OCI-LY7 (cell line): ENCODE measurements around the gene RAB29. TPM values are rescaled to one million over a fixed set of nuclear protein-coding genes. Genes with fewer than 3 reads are reported as not detected.
A peak's percentile ranks its signal among the peaks of the same experiment; 100 is the strongest.

Source experiments
- BruUV-seq: library from RNA; stranded (reverse); fragments of 400-500 nt; replicated peaks from 2 replicates; lab custom pipeline; 2021; lab: Mats Ljungman, UMichigan
- CTCF ChIA-PET: fragments of 300-600 bp; sonication (Branson Sonifier 250); formaldehyde crosslinking; loops from one replicate; lab custom pipeline; 2022; ENCODE audit warnings: antibody characterized with exemption; ENCODE audit not compliant: unreplicated experiment; lab: Charles Lee
- POLR2A ChIA-PET: fragments of 300-600 bp; sonication (Branson Sonifier 250); formaldehyde crosslinking; loops from one replicate; lab custom pipeline; 2022; ENCODE audit warnings: antibody characterized with exemption; lab: Charles Lee
- DNase-seq: peaks from one replicate; pipeline ENCODE4 v3.0.0-alpha.2; 2015; ENCODE audit warnings: low spot score
- H2AFZ ChIP-seq: fragments of 200-600 bp; sonication (generic), shearing (Covaris generic); 2 replicates; pipeline ENCODE4 v1.6.1; 2014; ENCODE audit warnings: mild to moderate bottlenecking, antibody characterized with exemption, low read length, moderate library complexity
- H3K27ac ChIP-seq: fragments of 200-600 bp; sonication (generic); 2 replicates; pipeline ENCODE4 v1.5.1; 2014; ENCODE audit warnings: mixed run types, low read depth, mild to moderate bottlenecking, moderate library complexity, low read length, inconsistent platforms; ENCODE audit not compliant: poor library complexity, severe bottlenecking
- H3K36me3 ChIP-seq: fragments of 200-600 bp; sonication (generic); 2 replicates; pipeline ENCODE4 v1.6.1; 2014; ENCODE audit warnings: mild to moderate bottlenecking, antibody characterized with exemption, low read length, moderate library complexity, mixed read lengths; ENCODE audit not compliant: insufficient read depth
- H3K4me1 ChIP-seq: fragments of 200-600 bp; sonication (generic); 2 replicates; pipeline ENCODE4 v1.5.1; 2014; ENCODE audit warnings: mild to moderate bottlenecking, low read length; ENCODE audit not compliant: insufficient read depth, poor library complexity, severe bottlenecking
- H3K4me2 ChIP-seq: fragments of 200-600 bp; sonication (generic); 2 replicates; pipeline ENCODE4 v1.6.1; 2014; ENCODE audit warnings: mild to moderate bottlenecking, low read length
- H3K4me3 ChIP-seq: fragments of 200-600 bp; sonication (generic); 2 replicates; pipeline ENCODE4 v1.5.1; 2014; ENCODE audit warnings: mild to moderate bottlenecking, low read depth, low read length; ENCODE audit not compliant: poor library complexity, severe bottlenecking
- H3K79me2 ChIP-seq: fragments of 200-600 bp; sonication (generic); 2 replicates; pipeline ENCODE4 v1.6.1; 2016; ENCODE audit warnings: low read depth, mild to moderate bottlenecking, low read length, moderate library complexity, mixed read lengths; ENCODE audit not compliant: insufficient read depth
- H3K9me2 ChIP-seq: fragments of 200-600 bp; sonication (generic); 2 replicates; pipeline ENCODE4 v1.6.1; 2016; ENCODE audit warnings: mild to moderate bottlenecking, low read length, mixed read lengths; ENCODE audit not compliant: insufficient read depth
- H3K9me3 ChIP-seq: fragments of 200-600 bp; sonication (generic); 2 replicates; pipeline ENCODE4 v1.6.1; 2014; ENCODE audit warnings: mild to moderate bottlenecking, mixed run types, low read length, mixed read lengths
- H4K20me1 ChIP-seq: fragments of 200-600 bp; sonication (generic); 2 replicates; pipeline ENCODE4 v1.6.1; 2014; ENCODE audit warnings: mild to moderate bottlenecking, antibody characterized with exemption, low read length, moderate library complexity, mixed read lengths; ENCODE audit not compliant: insufficient read depth
- CTCF ChIP-seq: fragments of 200-600 bp; sonication (generic); conservative IDR thresholded peaks from 2 replicates; pipeline ENCODE4 v1.5.1; 2014; ENCODE audit warnings: mild to moderate bottlenecking, antibody characterized with exemption, low read length, moderate library complexity, mixed read lengths
- EZH2phosphoT487 ChIP-seq: fragments of 200-600 bp; sonication (generic); IDR thresholded peaks from 2 replicates; pipeline ENCODE4 v1.6.1; 2018; ENCODE audit warnings: low read depth, borderline replicate concordance, mild to moderate bottlenecking, mixed run types, antibody characterized with exemption, low read length, moderate library complexity, mixed read lengths
- intact Hi-C: fragments of 100-400 bp; cut with micrococcal nuclease; formaldehyde crosslinking; loops from one replicate; pipeline ENCODE4 v1.10.0; 2022; ENCODE audit not compliant: unreplicated experiment
- total RNA-seq, 2 experiments: library from RNA; depleted of rRNA in 1 of 2; stranded (reverse); fragments of >200 nt in 1 of 2; shearing (Covaris generic) in 1 of 2; gene quantifications; 2 replicates each; pipeline ENCODE4 v1.2.3, GENCODE V29; 2014 to 2022

RAB29 gene
- total RNA-seq, 2 experiments from 2014 or later: 5.9 to 7.8 TPM

GRCh38 chr1:205812271-205812877 lies 37.1 kb upstream of the RAB29 start:
- no TSS peak for BruUV-seq
- ChIA-PET CTCF (interaction anchor here (1.0 kb wide), 1 partner anchor 165 kb away, joined by 3 read pairs; no protein-coding TSS in a partner anchor), POLR2A (interaction anchor here (1.5 kb wide), 1 partner anchor 9 kb away, joined by 4 read pairs; no protein-coding TSS in a partner anchor)
- H3K27ac ChIP-seq: no peak overlapping the region
- H3K9me3 ChIP-seq: no peaks in the 10 kb centered on the region
- no peak for TF ChIP-seq CTCF
- TF ChIP-seq EZH2phosphoT487: no peak
- no peaks in the 10 kb centered on the region for H3K36me3 ChIP-seq
- peak overlapping the region; percentile 86 for H3K4me3 ChIP-seq
- H3K4me2 ChIP-seq: peak overlapping the region; percentile 99
- H3K4me1 ChIP-seq: peaks cover 17% of the 10 kb centered on the region
- no peaks in the 10 kb centered on the region for H3K9me2 ChIP-seq
- intact Hi-C loops: no loop called here
- H4K20me1 ChIP-seq: no peaks in the 10 kb centered on the region
- H2AFZ ChIP-seq: peak overlapping the region; percentile 93
- no peaks in the 10 kb centered on the region for H3K79me2 ChIP-seq
- DNase-seq: peak; percentile 29

- no peak for DNase-seq
- H2AFZ ChIP-seq: no peak overlapping the region
- peak overlapping the region; percentile 99 for H3K4me2 ChIP-seq
- H3K36me3 ChIP-seq: no peaks in the 10 kb centered on the region
- intact Hi-C loops: no loop called here
- BruUV-seq: no TSS peak
- no peaks in the 10 kb centered on the region for H3K9me2 ChIP-seq
- TF ChIP-seq EZH2phosphoT487 (no peak), CTCF (no peak)
- CTCF ChIA-PET: interaction anchor here (1.0 to 1.1 kb wide), 2 partner anchors 20 to 165 kb away, joined by 3 read pairs; no protein-coding TSS in a partner anchor
- H3K27ac ChIP-seq: no peak overlapping the region
- no peaks in the 10 kb centered on the region for H3K9me3 ChIP-seq
- POLR2A ChIA-PET: interaction anchor here (1.1 to 1.5 kb wide), 2 partner anchors 10 to 17 kb away, joined by 3 to 4 read pairs; no protein-coding TSS in a partner anchor
- H4K20me1 ChIP-seq: no peaks in the 10 kb centered on the region
- H3K4me3 ChIP-seq: peak overlapping the region; percentile 86
- H3K4me1 ChIP-seq: peaks cover 17% of the 10 kb centered on the region
- no peaks in the 10 kb centered on the region for H3K79me2 ChIP-seq
Measured at GRCh38 chr1:205811660-205812059, 36.4 kb upstream of the RAB29 start.
